ENCODE data around the gene TSPAN5.

Gene TSPAN5

GRCh38 chr4:98630737-98631454, 27.5 kb downstream of the TSPAN5 start:
- no peak for TF ChIP-seq CTCF (IDR thresholded peaks at IDR 0.05; ENCODE audit: low read depth, low read length, missing control alignments)
- no peak for DNase-seq (ENCODE audit: extremely low read depth, low read depth)
- H3K4me3 ChIP-seq (replicated peaks; ENCODE audit: low read depth, low read length), result no peak overlapping the region

GRCh38 chr4:98627531-98628257, 30.7 kb downstream of the TSPAN5 start:
- TF ChIP-seq CTCF (IDR thresholded peaks at IDR 0.05; ENCODE audit: low read depth, low read length, missing control alignments), result no peak
- no peak for DNase-seq (ENCODE audit: extremely low read depth, low read depth)
- H3K4me3 ChIP-seq (replicated peaks; ENCODE audit: low read depth, low read length), result no peak overlapping the region

GRCh38 chr4:98626350-98626749, 32.1 kb downstream of the TSPAN5 start:
- no peak overlapping the region for H3K4me3 ChIP-seq (replicated peaks; ENCODE audit: low read depth, low read length)
- no peak for TF ChIP-seq CTCF (IDR thresholded peaks at IDR 0.05; ENCODE audit: low read depth, low read length, missing control alignments)
- peak; percentile 70 for DNase-seq (ENCODE audit: extremely low read depth, low read depth)

- H3K4me3 ChIP-seq (replicated peaks; ENCODE audit: low read depth, low read length), result no peak overlapping the region
- DNase-seq (ENCODE audit: extremely low read depth, low read depth), result no peak
- no peak for TF ChIP-seq CTCF (IDR thresholded peaks at IDR 0.05; ENCODE audit: low read depth, low read length, missing control alignments)
These were observed 32.5 kb downstream of the TSPAN5 start for GRCh38 chr4:98625920-98626319.

- H3K4me3 ChIP-seq (replicated peaks; ENCODE audit: low read depth, low read length), result no peak overlapping the region
- no peak for TF ChIP-seq CTCF (IDR thresholded peaks at IDR 0.05; ENCODE audit: low read depth, low read length, missing control alignments)
- no peak for DNase-seq (ENCODE audit: extremely low read depth, low read depth)
These were observed 33.0 kb downstream of the TSPAN5 start for GRCh38 chr4:98625399-98625798.

GRCh38 chr4:98624642-98625041, 33.8 kb downstream of the TSPAN5 start:
- no peak for DNase-seq (ENCODE audit: extremely low read depth, low read depth)
- H3K4me3 ChIP-seq (replicated peaks; ENCODE audit: low read depth, low read length), result no peak overlapping the region
- no peak for TF ChIP-seq CTCF (IDR thresholded peaks at IDR 0.05; ENCODE audit: low read depth, low read length, missing control alignments)
